Measurements from ENCODE around the gene LRRC47. TPM values are rescaled to one million over a fixed set of nuclear protein-coding genes. Genes with fewer than 3 reads are reported as not detected.

LRRC47 gene
- polyA plus RNA-seq, 6 donors from 2014 or later, result 13.6 to 30.8 (median 26.9) TPM

- Mint-ChIP-seq H3K27ac (peak overlapping the region in 1 of 6 donors; percentile 18), H3K4me1 (no peaks in the 10 kb centered on the region), H3K36me3 (peaks cover 0 to 5% of the 10 kb centered on the region in 2 donors), H3K27me3 (peaks cover 3 to 13% (median 13%) of the 10 kb centered on the region in 3 donors), H3K9me3 (no peaks in the 10 kb centered on the region), H3K4me3 (no peak overlapping the region)
- ATAC-seq (ENCODE audit: low read depth in 2 of 2) (no peak), DNase-seq (no peak)
These were observed 63.7 kb downstream of the LRRC47 start for GRCh38 chr1:3732434-3733093.

GRCh38 chr1:3731583-3732433 is 64.5 kb downstream of the LRRC47 start:
- Mint-ChIP-seq H3K4me3 (no peak overlapping the region), H3K27me3 (peaks cover 3 to 16% (median 15%) of the 10 kb centered on the region in 3 donors), H3K4me1 (peaks cover 0 to under 1% (median 0%) of the 10 kb centered on the region in 3 donors), H3K27ac (no peak overlapping the region), H3K36me3 (peaks cover 0 to 5% of the 10 kb centered on the region in 2 donors), H3K9me3 (no peaks in the 10 kb centered on the region)
- ATAC-seq (ENCODE audit: low read depth in 2 of 2) (no peak), DNase-seq (no peak)

- DNase-seq, result no peak
- H3K4me3 Mint-ChIP-seq, result no peak overlapping the region
- H3K36me3 Mint-ChIP-seq, result peaks cover 0 to under 1% of the 10 kb centered on the region in 2 donors
- peaks cover 3 to 26% (median 20%) of the 10 kb centered on the region in 3 donors for H3K27me3 Mint-ChIP-seq
- no peak for ATAC-seq (ENCODE audit: low read depth in 2 of 2)
- no peak overlapping the region for H3K27ac Mint-ChIP-seq
- H3K4me1 Mint-ChIP-seq, result peaks cover 0 to 4% (median 0%) of the 10 kb centered on the region in 3 donors
- no peaks in the 10 kb centered on the region for H3K9me3 Mint-ChIP-seq
These were observed 65.6 kb downstream of the LRRC47 start for GRCh38 chr1:3730543-3731247.

- Mint-ChIP-seq H3K36me3 (no peaks in the 10 kb centered on the region), H3K27ac (no peak overlapping the region)
- no peak for ATAC-seq (ENCODE audit: low read depth in 2 of 2)
These were observed 66.4 kb downstream of the LRRC47 start for GRCh38 chr1:3729594-3730542.

More at GRCh38 chr1:3729594-3730542, 66.4 kb downstream of the LRRC47 start:
- H3K9me3 Mint-ChIP-seq, result no peaks in the 10 kb centered on the region
- DNase-seq, result no peak
- peaks cover 3 to 32% (median 20%) of the 10 kb centered on the region in 3 donors for H3K27me3 Mint-ChIP-seq
- H3K4me1 Mint-ChIP-seq, result peaks cover 0 to 4% (median 0%) of the 10 kb centered on the region in 3 donors
- H3K4me3 Mint-ChIP-seq, result no peak overlapping the region

Other genes starting within 250 kb of the LRRC47 start
- gene MEGF6, start 185.0 kb downstream of the LRRC47 start, polyA plus RNA-seq (ENCODE audit: low read depth in 6 of 6), result 1 to 10 TPM in 5 of 6 donors, not detected in 1; 3.1 to 8.8 (median 4.3) TPM
- 10 to 100 TPM; 23.7 to 38.7 (median 35.7) TPM for gene TPRG1L, start 171.5 kb downstream of the LRRC47 start, polyA plus RNA-seq (ENCODE audit: low read depth in 6 of 6)
- gene WRAP73, start 146.4 kb downstream of the LRRC47 start, polyA plus RNA-seq (ENCODE audit: low read depth in 6 of 6), result 10 to 100 TPM; 23.4 to 58.3 (median 27.7) TPM
- not detected for gene TP73, start 144.0 kb downstream of the LRRC47 start, polyA plus RNA-seq (ENCODE audit: low read depth in 6 of 6)
- not detected for gene CCDC27, start 44.0 kb downstream of the LRRC47 start, polyA plus RNA-seq (ENCODE audit: low read depth in 6 of 6)
- 1 to 10 TPM in 3 of 6 donors, under 1 TPM in 2, not detected in 1; 0.82 to 2.2 (median 1.4) TPM for gene SMIM1, start 23.7 kb downstream of the LRRC47 start, polyA plus RNA-seq (ENCODE audit: low read depth in 6 of 6)
- gene CEP104, start 60.7 kb upstream of the LRRC47 start, polyA plus RNA-seq (ENCODE audit: low read depth in 6 of 6), result 10 to 100 TPM in 5 of 6 donors, 1 to 10 TPM in 1; 8.1 to 34.6 (median 17.5) TPM
- 10 to 100 TPM in 1 of 6 donors, 1 to 10 TPM in 5; 2.7 to 10.2 (median 7.3) TPM for gene DFFB, start 61.0 kb upstream of the LRRC47 start, polyA plus RNA-seq (ENCODE audit: low read depth in 6 of 6)
- gene C1orf174, start 103.8 kb upstream of the LRRC47 start, polyA plus RNA-seq (ENCODE audit: low read depth in 6 of 6), result 10 to 100 TPM; 13.6 to 27.9 (median 21.9) TPM

All from naive B cell (primary cell).